Measurements from ENCODE around the gene TMX2.

DNA sequence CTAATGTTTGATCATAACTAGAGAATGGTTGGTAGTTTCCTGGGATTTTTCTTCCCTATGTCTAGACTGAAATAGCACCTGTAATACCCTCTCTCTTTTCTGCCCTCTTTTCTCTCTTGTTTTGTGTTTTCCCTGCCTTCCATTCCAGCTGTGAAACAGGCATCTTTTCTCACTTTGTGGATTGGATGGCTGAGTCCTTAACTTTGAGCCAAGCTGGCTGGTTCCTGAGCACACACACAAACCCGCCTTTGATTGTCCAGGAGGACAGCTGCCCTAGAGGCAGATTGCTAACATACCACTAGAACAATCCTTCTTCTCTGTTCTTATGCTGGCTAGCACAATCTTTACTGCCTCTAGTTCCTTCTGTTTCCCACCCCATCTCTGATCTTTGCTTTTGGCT is 66.9 kb downstream of the TMX2 start:
- TF ChIP-seq, protein P1, sequence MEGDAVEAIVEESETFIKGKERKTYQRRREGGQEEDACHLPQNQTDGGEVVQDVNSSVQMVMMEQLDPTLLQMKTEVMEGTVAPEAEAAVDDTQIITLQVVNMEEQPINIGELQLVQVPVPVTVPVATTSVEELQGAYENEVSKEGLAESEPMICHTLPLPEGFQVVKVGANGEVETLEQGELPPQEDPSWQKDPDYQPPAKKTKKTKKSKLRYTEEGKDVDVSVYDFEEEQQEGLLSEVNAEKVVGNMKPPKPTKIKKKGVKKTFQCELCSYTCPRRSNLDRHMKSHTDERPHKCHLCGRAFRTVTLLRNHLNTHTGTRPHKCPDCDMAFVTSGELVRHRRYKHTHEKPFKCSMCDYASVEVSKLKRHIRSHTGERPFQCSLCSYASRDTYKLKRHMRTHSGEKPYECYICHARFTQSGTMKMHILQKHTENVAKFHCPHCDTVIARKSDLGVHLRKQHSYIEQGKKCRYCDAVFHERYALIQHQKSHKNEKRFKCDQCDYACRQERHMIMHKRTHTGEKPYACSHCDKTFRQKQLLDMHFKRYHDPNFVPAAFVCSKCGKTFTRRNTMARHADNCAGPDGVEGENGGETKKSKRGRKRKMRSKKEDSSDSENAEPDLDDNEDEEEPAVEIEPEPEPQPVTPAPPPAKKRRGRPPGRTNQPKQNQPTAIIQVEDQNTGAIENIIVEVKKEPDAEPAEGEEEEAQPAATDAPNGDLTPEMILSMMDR (IDR thresholded peaks at IDR 0.05; ENCODE audit: low read length): no peak
- no peak for TF ChIP-seq EZH2 (IDR thresholded peaks at IDR 0.05; ENCODE audit: borderline replicate concordance, low read length)

Measured in OCI-LY1 (cell line).